ENCODE data around the gene DNAH9.

GRCh38 chr17:11950771-11951519 lies 352.7 kb downstream of the DNAH9 start:
- TF ChIP-seq CTCF (IDR thresholded peaks at IDR 0.05) = no peak
- TF ChIP-seq POLR2A (IDR thresholded peaks at IDR 0.05) = no peak

Data from body of pancreas (tissue), 4 donors.